ENCODE measurements around the gene RIT1. TPM values are rescaled to one million over a fixed set of nuclear protein-coding genes. Genes with fewer than 3 reads are reported as not detected.

The RIT1 gene
- total and polyA plus RNA-seq, 2 of the 8 experiments (the other 6 are each of a cell fraction or from before 2014, with no cell fraction given): 25.3 to 26.8 TPM

DNA sequence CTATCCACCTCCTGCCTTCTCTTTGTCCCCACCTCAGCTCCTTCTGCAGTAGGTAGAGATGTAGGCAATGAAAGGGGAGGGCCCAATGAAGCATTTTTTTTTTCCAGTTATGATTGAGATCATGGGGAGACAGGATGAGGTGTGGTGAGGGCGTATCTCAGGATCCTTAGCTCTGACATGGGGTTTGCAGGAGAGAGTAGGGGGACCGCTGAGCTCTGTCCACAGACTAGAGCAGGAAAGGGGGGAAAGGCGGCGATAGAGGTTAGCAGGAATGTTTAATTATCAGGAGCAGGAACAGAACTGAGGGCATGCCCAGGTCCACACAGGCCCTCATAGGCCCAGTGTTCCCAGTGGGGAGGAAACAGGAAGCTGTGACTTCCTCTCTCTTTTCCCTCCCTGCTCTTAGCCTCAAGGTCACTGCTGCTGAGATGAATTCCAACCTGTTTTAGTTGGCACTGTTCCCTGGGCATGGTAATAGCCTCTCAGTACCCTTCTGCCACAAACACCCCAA is 29.4 kb upstream of the RIT1 start:
- no peak overlapping the region for H3K18ac ChIP-seq (ENCODE audit: extremely low read depth, low read length)
- no peak overlapping the region for H3K9ac ChIP-seq (replicated peaks in 1 of 4; ENCODE audit: extremely low read depth in 1 of 4, low read depth in 3 of 4, low read length in 3 of 4)
- H3K79me2 ChIP-seq (ENCODE audit: control insufficient read depth in 1 of 2, insufficient read depth in 2 of 2, low read length in 2 of 2): no peaks in the 10 kb centered on the region
- no peak overlapping the region for H3K14ac ChIP-seq (ENCODE audit: insufficient read length)
- no peak overlapping the region for H2AFZ ChIP-seq (ENCODE audit: low read length)
- DNase-seq (ENCODE audit: low read depth in 1 of 2, low spot score in 2 of 2) (no peak), FAIRE-seq (no peak)
- ChIA-PET CTCF (ENCODE audit: partially characterized antibody) (interaction anchor here (0.5 to 5.3 kb wide), 8 partner anchors 11 to 407 kb away, joined by 3 to 49 read pairs (median 3); no protein-coding TSS in a partner anchor), POLR2A (ENCODE audit: partially characterized antibody) (interaction anchor here (0.6 to 4.8 kb wide), 14 partner anchors 10 to 816 kb away, joined by 3 to 27 read pairs (median 4); partner anchors contain the start of gene ARHGEF2)
- no peak overlapping the region for H4K91ac ChIP-seq (replicated peaks; ENCODE audit: insufficient read length, low read length)
- H3K23ac ChIP-seq (ENCODE audit: insufficient read length): no peak overlapping the region
- H4K5ac ChIP-seq (ENCODE audit: insufficient read length, low read depth, low read length): no peak overlapping the region
- H2BK20ac ChIP-seq (ENCODE audit: low read length): no peak overlapping the region
- H2BK15ac ChIP-seq (ENCODE audit: low read length): 0 out of 2 replicates have a peak overlapping the region, but pooled peaks have one; percentile 31
- no peak overlapping the region for H4K8ac ChIP-seq (ENCODE audit: extremely low read depth, insufficient read depth, low read length)
- no peak for TF ChIP-seq RFX5 (IDR thresholded peaks at IDR 0.05; ENCODE audit: borderline replicate concordance, low read depth, low read length)
- TF ChIP-seq HDAC6 (IDR thresholded peaks at IDR 0.05; ENCODE audit: low read depth, low read length): no peak
- no peak for TF ChIP-seq TAF1 (IDR thresholded peaks at IDR 0.05; ENCODE audit: low read depth, low read length)
- no peak for TF ChIP-seq RNF2 (IDR thresholded peaks at IDR 0.05; ENCODE audit: borderline replicate concordance, low read depth, low read length, missing control alignments, poor library complexity, severe bottlenecking)
- TF ChIP-seq ASH2L (IDR thresholded peaks at IDR 0.05; ENCODE audit: low read length): no peak
- TF ChIP-seq ZNF274 (IDR thresholded peaks at IDR 0.05; ENCODE audit: borderline replicate concordance, extremely low read depth, low read length): no peak
- TF ChIP-seq EGR1 (IDR thresholded peaks at IDR 0.05; ENCODE audit: borderline replicate concordance, low read depth, low read length): no peak
- H2BK12ac ChIP-seq (ENCODE audit: low read depth, low read length): no peak overlapping the region
- WGBS, 2 experiments (ENCODE audit: extremely low coverage in 1 of 2, insufficient coverage in 1 of 2, insufficient read length in 1 of 2, insufficient replicate concordance in 2 of 2, low coverage in 1 of 2, low lambda C conversion rate in 2 of 2, missing lambda C conversion rate in 1 of 2): 91% methylated on average over 4 of the region's 4 CpGs; no CpG with 5 or more reads in 1 of the 2 experiments
- no peaks in the 10 kb centered on the region for H4K20me1 ChIP-seq (replicated peaks in 1 of 2; ENCODE audit: control insufficient read depth in 1 of 2, insufficient read depth in 2 of 2, low read length in 2 of 2)
- no peaks in the 10 kb centered on the region for H3K79me1 ChIP-seq (ENCODE audit: low read depth, low read length)
- no peaks in the 10 kb centered on the region for H3K36me3 ChIP-seq (ENCODE audit: control insufficient read depth in 2 of 4, insufficient read depth in 4 of 4, low read length in 3 of 4)
- H3K23me2 ChIP-seq (ENCODE audit: low read depth, low read length): no peaks in the 10 kb centered on the region
- H3K9me3 ChIP-seq (ENCODE audit: insufficient read depth in 2 of 2, low read depth in 1 of 2, low read length in 1 of 2): no peaks in the 10 kb centered on the region
- H3K4me1 ChIP-seq (replicated peaks in 1 of 4; ENCODE audit: control insufficient read depth in 3 of 4, insufficient read depth in 4 of 4, low read length in 3 of 4): peaks cover 0 to 7% (median 0%) of the 10 kb centered on the region in 4 experiments; a peak in 3 of 7 replicates
- no peaks in the 10 kb centered on the region for H3K27me3 ChIP-seq (replicated peaks in 1 of 4; ENCODE audit: control insufficient read depth in 3 of 4, extremely low read depth in 1 of 4, insufficient read depth in 3 of 4, low read length in 3 of 4)
- no peak overlapping the region for H3K56ac ChIP-seq (replicated peaks; ENCODE audit: insufficient read length, low read depth, low read length)
- H2AK5ac ChIP-seq (ENCODE audit: low read depth, low read length): no peak overlapping the region
- no peak overlapping the region for H3K27ac ChIP-seq (ENCODE audit: low read depth, low read length)
- H2BK120ac ChIP-seq (replicated peaks; ENCODE audit: low read depth, low read length): no peak overlapping the region
- no peak overlapping the region for H3K4me2 ChIP-seq (ENCODE audit: insufficient read depth in 1 of 2, low read depth in 2 of 2, low read length in 2 of 2)
- H3K4me3 ChIP-seq (ENCODE audit: extremely low read depth in 1 of 4, insufficient read depth in 2 of 4, low read depth in 3 of 4, low read length in 4 of 4): no peak overlapping the region
- H3K4ac ChIP-seq (replicated peaks; ENCODE audit: insufficient read length, low read depth, low read length): peak overlapping the region; percentile 32
- no peak overlapping the region for H2BK5ac ChIP-seq (ENCODE audit: low read depth, low read length)
